Parathyroid adenoma (tissue), 2 donors: ENCODE measurements around the gene INO80B.
A peak's percentile ranks its signal among the peaks of the same experiment; 100 is the strongest.

Source experiments
- H2AFZ ChIP-seq: fragments of 300-600 bp; sonication (generic); one replicate; pipeline ENCODE4 v1.7.0; 2017; ENCODE audit warnings: antibody characterized with exemption, mild to moderate bottlenecking
- H3K27ac ChIP-seq: fragments of 300-600 bp; sonication (generic); one replicate; pipeline ENCODE4 v1.7.0; 2017
- H3K27me3 ChIP-seq: fragments of 300-600 bp; sonication (generic); one replicate; pipeline ENCODE4 v1.7.0; 2017; ENCODE audit warnings: low read length; ENCODE audit not compliant: control insufficient read depth, insufficient read depth
- H3K36me3 ChIP-seq: fragments of 300-600 bp; sonication (generic); one replicate; pipeline ENCODE4 v1.7.0; 2017; ENCODE audit warnings: low read length; ENCODE audit not compliant: control insufficient read depth, insufficient read depth
- H3K4me1 ChIP-seq: fragments of 300-600 bp; sonication (generic); one replicate; pipeline ENCODE4 v1.7.0; 2017; ENCODE audit warnings: control low read depth
- H3K4me2 ChIP-seq: fragments of 300-600 bp; sonication (generic); one replicate; pipeline ENCODE4 v1.7.0; 2017; ENCODE audit warnings: low read length
- H3K4me3 ChIP-seq: fragments of 300-600 bp; sonication (generic); one replicate; pipeline ENCODE4 v1.7.0; 2017; ENCODE audit warnings: low read depth, low read length
- H3K79me2 ChIP-seq: fragments of 300-600 bp; sonication (generic); one replicate; pipeline ENCODE4 v1.7.0; 2017; ENCODE audit warnings: control low read depth
- H3K9ac ChIP-seq: fragments of 300-600 bp; sonication (generic); one replicate; pipeline ENCODE4 v1.7.0; 2017; ENCODE audit warnings: mild to moderate bottlenecking
- H3K9me3 ChIP-seq: fragments of 300-600 bp; sonication (generic); one replicate; pipeline ENCODE4 v1.7.0; 2017; ENCODE audit warnings: low read length; ENCODE audit not compliant: control insufficient read depth
- CTCF ChIP-seq: fragments of 300-600 bp; sonication (generic); IDR thresholded peaks from one replicate; pipeline ENCODE4 v1.7.0; 2017; ENCODE audit warnings: antibody characterized with exemption, mild to moderate bottlenecking
- donor health status: primary hyperparathyroidism.

INO80B gene

GRCh38 chr2:74471332-74472065, 16.6 kb downstream of the INO80B start:
- H2AFZ ChIP-seq = peak overlapping the region; percentile 94

GRCh38 chr2:74472086-74472944, 17.4 kb downstream of the INO80B start, which contains the start of gene MRPL53:
Gene MRPL53 (minus strand): TSS chr2:74472680. CDS start chr2:74472660, 20 bp downstream.
- Histone ChIP-seq H2AFZ (peak within 1 kb of the TSS; percentile 94), H3K36me3 (no peaks in the 10 kb centered on the region), H3K27ac (peak within 1 kb of the TSS; percentile 90), H3K9me3 (no peaks in the 10 kb centered on the region), H3K4me1 (peaks cover 8% of the 10 kb centered on the region), H3K4me3 (peak within 1 kb of the TSS; percentile 95), H3K27me3 (no peaks in the 10 kb centered on the region), H3K4me2 (peak within 1 kb of the TSS; percentile 82), H3K79me2 (no peaks in the 10 kb centered on the region), H3K9ac (peak within 1 kb of the TSS; percentile 15)
- no peak for TF ChIP-seq CTCF

More at GRCh38 chr2:74471332-74472065, 16.6 kb downstream of the INO80B start:
- no peak for TF ChIP-seq CTCF
- H3K36me3 ChIP-seq = no peaks in the 10 kb centered on the region
- H3K27me3 ChIP-seq = no peaks in the 10 kb centered on the region
- no peaks in the 10 kb centered on the region for H3K79me2 ChIP-seq
- peaks cover 8% of the 10 kb centered on the region for H3K4me1 ChIP-seq
- H3K4me2 ChIP-seq = peak overlapping the region; percentile 82
- peak overlapping the region; percentile 95 for H3K4me3 ChIP-seq
- H3K9me3 ChIP-seq = no peaks in the 10 kb centered on the region
- H3K27ac ChIP-seq = peak overlapping the region; percentile 90
- peak overlapping the region; percentile 15 for H3K9ac ChIP-seq

- Histone ChIP-seq H2AFZ (peak overlapping the region; percentile 94), H3K36me3 (no peaks in the 10 kb centered on the region), H3K4me2 (peak overlapping the region; percentile 82), H3K27ac (peak overlapping the region; percentile 90), H3K4me1 (peaks cover 8% of the 10 kb centered on the region), H3K9ac (no peak overlapping the region), H3K4me3 (peak overlapping the region; percentile 95), H3K9me3 (no peaks in the 10 kb centered on the region), H3K27me3 (no peaks in the 10 kb centered on the region), H3K79me2 (peaks cover 3% of the 10 kb centered on the region)
- TF ChIP-seq CTCF = no peak
Measured at GRCh38 chr2:74472945-74473258, 18.0 kb downstream of the INO80B start.

GRCh38 chr2:74474481-74474880, 19.6 kb downstream of the INO80B start:
- H2AFZ ChIP-seq = no peak overlapping the region
- H3K4me1 ChIP-seq = peaks cover 8% of the 10 kb centered on the region
- H3K9me3 ChIP-seq = no peaks in the 10 kb centered on the region

More at GRCh38 chr2:74474481-74474880, 19.6 kb downstream of the INO80B start:
- H3K27ac ChIP-seq = no peak overlapping the region
- no peak overlapping the region for H3K4me2 ChIP-seq
- no peak overlapping the region for H3K9ac ChIP-seq
- TF ChIP-seq CTCF = no peak
- H3K27me3 ChIP-seq = no peaks in the 10 kb centered on the region
- no peak overlapping the region for H3K4me3 ChIP-seq
- no peaks in the 10 kb centered on the region for H3K36me3 ChIP-seq
- H3K79me2 ChIP-seq = peaks cover 3% of the 10 kb centered on the region
